ENCODE data around the gene CYGB.
"Not testable (repeated sequence)": the region's sequence is repeated elsewhere in the genome, so short reads cannot be mapped to it uniquely, and the experiment has no call there.

CYGB gene

GRCh38 chr17:76512366-76513305 lies 24.9 kb downstream of the CYGB start:
- DNase-seq (ENCODE audit: low read depth) = no peak
- no peak overlapping the region for H3K4me3 ChIP-seq (ENCODE audit: control insufficient read depth, low read depth, low read length)
- no peak for TF ChIP-seq CTCF (IDR thresholded peaks at IDR 0.05; ENCODE audit: control insufficient read depth, insufficient read depth, low read depth, low read length, missing control alignments)

- no peak for TF ChIP-seq CTCF (IDR thresholded peaks at IDR 0.05; ENCODE audit: control insufficient read depth, insufficient read depth, low read depth, low read length, missing control alignments)
- no peak overlapping the region for H3K4me3 ChIP-seq (ENCODE audit: control insufficient read depth, low read depth, low read length)
- no peak for DNase-seq (ENCODE audit: low read depth)
Measured at GRCh38 chr17:76511668-76512365, 25.7 kb downstream of the CYGB start.

- no peak for DNase-seq (ENCODE audit: low read depth)
- H3K4me3 ChIP-seq (ENCODE audit: control insufficient read depth, low read depth, low read length) = no peak overlapping the region
- no peak for TF ChIP-seq CTCF (IDR thresholded peaks at IDR 0.05; ENCODE audit: control insufficient read depth, insufficient read depth, low read depth, low read length, missing control alignments)
Measured at GRCh38 chr17:76510831-76511244, 26.7 kb downstream of the CYGB start.

GRCh38 chr17:76508472-76509063 lies 28.9 kb downstream of the CYGB start:
- not testable (repeated sequence) for H3K4me3 ChIP-seq (ENCODE audit: control insufficient read depth, low read depth, low read length); DNase-seq (ENCODE audit: low read depth)

- peak; percentile 94 for TF ChIP-seq CTCF (IDR thresholded peaks at IDR 0.05; ENCODE audit: control insufficient read depth, insufficient read depth, low read depth, low read length, missing control alignments)
- H3K4me3 ChIP-seq (ENCODE audit: control insufficient read depth, low read depth, low read length) = no peak overlapping the region
- DNase-seq (ENCODE audit: low read depth) = no peak
Measured at GRCh38 chr17:76506408-76507345, 30.8 kb downstream of the CYGB start.

- TF ChIP-seq CTCF (IDR thresholded peaks at IDR 0.05; ENCODE audit: control insufficient read depth, insufficient read depth, low read depth, low read length, missing control alignments) = no peak
- no peak overlapping the region for H3K4me3 ChIP-seq (ENCODE audit: control insufficient read depth, low read depth, low read length)
- DNase-seq (ENCODE audit: low read depth) = no peak
Measured at GRCh38 chr17:76504117-76504516, 33.4 kb downstream of the CYGB start.
